ENCODE results near the gene TARS2. TPM values are rescaled to one million over a fixed set of nuclear protein-coding genes. Genes with fewer than 3 reads are reported as not detected.

Gene TARS2
- total RNA-seq, 2 donors from 2014 or later: 17.4 to 30.2 TPM

DNA sequence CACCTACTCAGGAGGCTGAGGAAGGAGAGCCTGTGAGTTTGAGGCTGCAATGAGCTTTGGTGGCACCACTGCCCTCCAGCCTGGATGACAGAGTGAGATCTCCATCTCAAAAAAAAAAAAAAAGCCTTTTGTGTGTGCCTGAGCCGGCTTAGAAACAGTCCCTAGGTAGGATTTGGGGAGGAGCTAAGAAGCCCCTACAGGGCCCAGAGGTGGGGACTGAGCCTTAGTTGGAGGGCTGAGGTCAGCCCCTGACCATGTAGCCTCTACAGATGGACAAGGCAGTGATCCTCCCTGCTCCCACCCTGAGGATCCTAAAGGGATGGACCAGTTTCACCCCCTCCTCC lies 64.5 kb downstream of the TARS2 start:
- no peak overlapping the region for H3K4me3 ChIP-seq
- H3K27ac ChIP-seq: peak overlapping the region; percentile 57 to 61
- no peaks in the 10 kb centered on the region for H3K4me1 ChIP-seq (replicated peaks)
- TF ChIP-seq POLR2AphosphoS5 (IDR thresholded peaks at IDR 0.05) (no peak), POLR2A (IDR thresholded peaks at IDR 0.05) (no peak)
- TF ChIP-seq, protein P1, sequence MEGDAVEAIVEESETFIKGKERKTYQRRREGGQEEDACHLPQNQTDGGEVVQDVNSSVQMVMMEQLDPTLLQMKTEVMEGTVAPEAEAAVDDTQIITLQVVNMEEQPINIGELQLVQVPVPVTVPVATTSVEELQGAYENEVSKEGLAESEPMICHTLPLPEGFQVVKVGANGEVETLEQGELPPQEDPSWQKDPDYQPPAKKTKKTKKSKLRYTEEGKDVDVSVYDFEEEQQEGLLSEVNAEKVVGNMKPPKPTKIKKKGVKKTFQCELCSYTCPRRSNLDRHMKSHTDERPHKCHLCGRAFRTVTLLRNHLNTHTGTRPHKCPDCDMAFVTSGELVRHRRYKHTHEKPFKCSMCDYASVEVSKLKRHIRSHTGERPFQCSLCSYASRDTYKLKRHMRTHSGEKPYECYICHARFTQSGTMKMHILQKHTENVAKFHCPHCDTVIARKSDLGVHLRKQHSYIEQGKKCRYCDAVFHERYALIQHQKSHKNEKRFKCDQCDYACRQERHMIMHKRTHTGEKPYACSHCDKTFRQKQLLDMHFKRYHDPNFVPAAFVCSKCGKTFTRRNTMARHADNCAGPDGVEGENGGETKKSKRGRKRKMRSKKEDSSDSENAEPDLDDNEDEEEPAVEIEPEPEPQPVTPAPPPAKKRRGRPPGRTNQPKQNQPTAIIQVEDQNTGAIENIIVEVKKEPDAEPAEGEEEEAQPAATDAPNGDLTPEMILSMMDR (IDR thresholded peaks at IDR 0.05): no peak
- intact Hi-C loops (cut with DNase I): loop anchor here (5.0 to 10.0 kb wide), 2 partner anchors 84 to 187 kb away; partner anchors contain the start of gene RPRD2
- no peaks in the 10 kb centered on the region for H3K27me3 ChIP-seq (replicated peaks; ENCODE audit: insufficient read depth)
- no peaks in the 10 kb centered on the region for H3K9me3 ChIP-seq
- 31% methylated on average over 1 of the region's 1 CpG for WGBS
- H3K36me3 ChIP-seq: no peaks in the 10 kb centered on the region
- DNase-seq (ENCODE audit: low spot score): no peak

DNA sequence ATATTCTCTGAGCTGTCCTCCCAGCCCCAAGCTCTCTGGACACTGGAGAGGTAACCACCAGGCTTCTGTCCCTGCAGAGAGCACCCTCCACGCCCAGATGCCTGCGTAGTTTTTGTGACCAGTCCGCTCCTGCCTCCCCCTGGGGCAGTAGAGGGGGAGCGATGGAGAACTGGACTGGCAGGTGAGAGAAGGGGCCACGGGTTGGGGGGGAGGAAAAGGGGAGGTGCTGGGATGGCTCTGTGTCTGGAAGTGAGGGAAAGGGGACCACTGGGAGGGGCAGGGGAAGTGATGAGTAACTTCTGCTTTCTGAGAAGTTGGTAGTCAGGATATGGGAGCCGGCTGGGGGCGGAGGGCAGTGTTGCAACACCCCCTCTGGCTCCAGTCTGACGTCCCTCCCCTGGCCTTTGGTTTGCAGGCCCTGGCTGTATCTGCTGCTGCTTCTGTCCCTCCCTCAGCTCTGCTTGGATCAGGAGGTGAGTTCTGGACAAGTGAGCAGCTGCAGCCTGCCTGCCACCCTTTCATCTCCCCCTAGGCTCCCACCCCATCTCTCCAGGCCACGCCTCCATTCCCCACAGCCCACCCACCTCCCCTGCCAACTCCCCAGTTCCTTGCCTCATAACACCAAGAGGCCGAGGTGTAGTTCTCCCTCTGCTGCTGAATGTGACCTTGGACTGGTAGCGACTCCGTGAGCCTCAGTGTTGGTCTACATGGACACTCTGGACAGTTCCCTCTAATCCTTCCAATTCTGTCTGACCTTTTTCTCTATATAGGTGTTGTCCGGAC lies 65.1 kb downstream of the TARS2 start:
- Histone ChIP-seq H3K36me3 (no peaks in the 10 kb centered on the region), H3K27ac (peak overlapping the region; percentile 57 to 61), H3K27me3 (replicated peaks; ENCODE audit: insufficient read depth) (no peaks in the 10 kb centered on the region), H3K4me1 (replicated peaks) (no peaks in the 10 kb centered on the region), H3K9me3 (no peaks in the 10 kb centered on the region), H3K4me3 (no peak overlapping the region)
- 33% methylated on average over 13 of the region's 13 CpGs for WGBS
- intact Hi-C loops (cut with DNase I): loop anchor here (5.0 to 10.0 kb wide), 2 partner anchors 85 to 188 kb away; partner anchors contain the start of gene RPRD2
- TF ChIP-seq, protein P1 (IDR thresholded peaks at IDR 0.05): no peak
- TF ChIP-seq POLR2A (IDR thresholded peaks at IDR 0.05) (peak; percentile 60), POLR2AphosphoS5 (IDR thresholded peaks at IDR 0.05) (peak; percentile 62)
- DNase-seq (ENCODE audit: low spot score): peak; percentile 56

DNA sequence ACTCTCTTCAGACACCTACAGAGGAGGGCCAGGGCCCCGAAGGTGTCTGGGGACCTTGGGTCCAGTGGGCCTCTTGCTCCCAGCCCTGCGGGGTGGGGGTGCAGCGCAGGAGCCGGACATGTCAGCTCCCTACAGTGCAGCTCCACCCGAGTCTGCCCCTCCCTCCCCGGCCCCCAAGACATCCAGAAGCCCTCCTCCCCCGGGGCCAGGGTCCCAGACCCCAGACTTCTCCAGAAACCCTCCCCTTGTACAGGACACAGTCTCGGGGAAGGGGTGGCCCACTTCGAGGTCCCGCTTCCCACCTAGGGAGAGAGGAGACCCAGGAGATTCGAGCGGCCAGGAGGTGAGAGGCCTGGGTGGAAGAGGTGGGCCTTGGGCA lies 65.7 kb downstream of the TARS2 start:
- Histone ChIP-seq H3K9me3 (no peaks in the 10 kb centered on the region), H3K27me3 (replicated peaks; ENCODE audit: insufficient read depth) (no peaks in the 10 kb centered on the region), H3K4me1 (replicated peaks) (no peaks in the 10 kb centered on the region), H3K36me3 (no peaks in the 10 kb centered on the region), H3K27ac (peak overlapping the region; percentile 23 to 61), H3K4me3 (no peak overlapping the region)
- TF ChIP-seq, protein P1 (IDR thresholded peaks at IDR 0.05): no peak
- TF ChIP-seq POLR2AphosphoS5 (IDR thresholded peaks at IDR 0.05) (no peak), POLR2A (IDR thresholded peaks at IDR 0.05) (no peak)
- intact Hi-C loops (cut with DNase I): loop anchor here (5.0 to 10.0 kb wide), 2 partner anchors 86 to 188 kb away; partner anchors contain the start of gene RPRD2
- WGBS: 75% methylated on average over 12 of the region's 12 CpGs
- no peak for DNase-seq (ENCODE audit: low spot score)

- Histone ChIP-seq H3K4me1 (replicated peaks) (no peaks in the 10 kb centered on the region), H3K9me3 (no peaks in the 10 kb centered on the region), H3K27me3 (replicated peaks; ENCODE audit: insufficient read depth) (no peaks in the 10 kb centered on the region), H3K27ac (peak overlapping the region in 1 of 2 donors; percentile 23), H3K36me3 (no peaks in the 10 kb centered on the region), H3K4me3 (no peak overlapping the region)
- TF ChIP-seq, protein P1 (IDR thresholded peaks at IDR 0.05): no peak
- TF ChIP-seq POLR2AphosphoS5 (IDR thresholded peaks at IDR 0.05) (no peak), POLR2A (IDR thresholded peaks at IDR 0.05) (no peak)
- intact Hi-C loops (cut with DNase I): loop anchor here (5.0 to 10.0 kb wide), 2 partner anchors 86 to 189 kb away; partner anchors contain the start of gene RPRD2
- 87% methylated on average over 23 of the region's 23 CpGs for WGBS
- no peak for DNase-seq (ENCODE audit: low spot score)
Measured at GRCh38 chr1:150553392-150554085, 66.3 kb downstream of the TARS2 start.
